B cell (primary cell): ENCODE results near the gene ADARB2. TPM values are rescaled to one million over a fixed set of nuclear protein-coding genes. Genes with fewer than 3 reads are reported as not detected.

Experiments used
- ATAC-seq: fragments of 200-7000 bp; cut with Tn5 transposase; one replicate; pipeline ENCODE4 v1.10.0; 2021; ENCODE audit warnings: low read depth, mild to moderate bottlenecking, moderate number of reproducible peaks, moderate library complexity
- CTCF ChIA-PET: fragments of 350-600 bp; sonication (Branson Sonifier 250); formaldehyde crosslinking; loops from one replicate; lab custom pipeline; 2021; ENCODE audit warnings: antibody characterized with exemption, inconsistent platforms; lab: Charles Lee
- POLR2A ChIA-PET: fragments of 350-600 bp; sonication (Branson Sonifier 250); formaldehyde crosslinking; loops from one replicate; lab custom pipeline; 2021; ENCODE audit warnings: antibody characterized with exemption; lab: Charles Lee
- DNase-seq: peaks from one replicate; pipeline ENCODE4 v3.0.0; 2013
- H2AFZ ChIP-seq: 2 replicates; pipeline ENCODE4 v1.6.1; 2012; ENCODE audit warnings: mild to moderate bottlenecking, low read depth, low read length; ENCODE audit not compliant: insufficient read depth, poor library complexity, severe bottlenecking
- H3K27ac ChIP-seq, 2 donors: 1 replicate in 1 of 2; 2 replicates in 1 of 2; pipeline ENCODE4 v1.5.1; 2012 to 2013; ENCODE audit warnings: low read length in 2 of 2, mild to moderate bottlenecking in 2 of 2, moderate library complexity in 1 of 2
- H3K27me3 ChIP-seq, 4 experiments: fragments of 200-600 bp in 1 of 4; sonication (generic) in 1 of 4; replicated peaks in 1 of 4; 1 replicate in 2 of 4; 2 replicates in 2 of 4; pipeline versions ENCODE4 v1.6.1 to v1.7.0; 2013 to 2016; ENCODE audit warnings: low read length in 3 of 4, mild to moderate bottlenecking in 2 of 4, mixed read lengths in 1 of 4, moderate library complexity in 1 of 4; ENCODE audit not compliant: insufficient read depth in 4 of 4, control insufficient read depth in 3 of 4; ENCODE audit errors: control extremely low read depth in 1 of 4
- H3K36me3 ChIP-seq, 2 experiments: replicated peaks in 1 of 2; 1 replicate in 1 of 2; 2 replicates in 1 of 2; pipeline versions ENCODE4 v1.6.1 to v1.7.1; 2013; ENCODE audit warnings: low read length in 1 of 2; ENCODE audit not compliant: insufficient read depth in 2 of 2, control insufficient read depth in 1 of 2; ENCODE audit errors: control extremely low read depth in 1 of 2, extremely low read depth in 1 of 2
- H3K4me1 ChIP-seq, 2 donors: fragments of 200-600 bp in 1 of 2; sonication (generic) in 1 of 2; 1 replicate in 1 of 2; 2 replicates in 1 of 2; pipeline versions ENCODE4 v1.5.1 to v1.6.1; 2013 to 2017; ENCODE audit warnings: low read length in 2 of 2; ENCODE audit not compliant: control insufficient read depth in 2 of 2, insufficient read depth in 2 of 2
- H3K4me2 ChIP-seq: replicated peaks from 2 replicates; pipeline ENCODE3; 2012; ENCODE audit warnings: mild to moderate bottlenecking, low read depth, low read length; ENCODE audit not compliant: poor library complexity, severe bottlenecking
- H3K4me3 ChIP-seq, 5 experiments: fragments of 200-600 bp in 1 of 5; sonication (generic) in 1 of 5; 1 replicate in 3 of 5; 2 replicates in 2 of 5; pipeline versions ENCODE4 v1.5.1 to v1.7.0; 2011 to 2016; ENCODE audit warnings: low read length in 4 of 5, mild to moderate bottlenecking in 4 of 5, low read depth in 2 of 5, control low read depth in 1 of 5, moderate library complexity in 1 of 5; ENCODE audit not compliant: insufficient read depth in 1 of 5; ENCODE audit errors: control extremely low read depth in 1 of 5, extremely low read depth in 1 of 5
- H3K79me2 ChIP-seq: fragments of 200-600 bp; sonication (generic); one replicate; pipeline ENCODE4 v1.6.0; 2016; ENCODE audit warnings: low read length; ENCODE audit not compliant: control insufficient read depth, insufficient read depth
- H3K9ac ChIP-seq: fragments of 200-600 bp; sonication (generic); 2 replicates; pipeline ENCODE4 v1.6.1; 2017; ENCODE audit warnings: mild to moderate bottlenecking, low read length, moderate library complexity
- H3K9me3 ChIP-seq, 3 donors: one replicate each; pipeline versions ENCODE4 v1.6.1 to v1.7.1; 2013; ENCODE audit warnings: low read length in 2 of 3; ENCODE audit not compliant: control insufficient read depth in 2 of 3, insufficient read depth in 1 of 3; ENCODE audit errors: control extremely low read depth in 1 of 3
- H4K20me1 ChIP-seq: 2 replicates; pipeline ENCODE4 v1.6.0; 2012; ENCODE audit warnings: mild to moderate bottlenecking, low read length; ENCODE audit not compliant: insufficient read depth, control insufficient read depth, poor library complexity, severe bottlenecking
- H3K27ac Mint-ChIP-seq: one replicate; pipeline ENCODE4 v1.8.0; 2021; ENCODE audit warnings: mixed read lengths
- H3K27me3 Mint-ChIP-seq: one replicate; pipeline ENCODE4 v1.8.0; 2021; ENCODE audit warnings: mixed read lengths
- H3K4me1 Mint-ChIP-seq: one replicate; pipeline ENCODE4 v1.8.0; 2021; ENCODE audit warnings: mixed read lengths
- H3K4me3 Mint-ChIP-seq: one replicate; pipeline ENCODE4 v1.8.0; 2021; ENCODE audit warnings: mixed read lengths
- H3K9me3 Mint-ChIP-seq: one replicate; pipeline ENCODE4 v1.8.0; 2022; ENCODE audit warnings: mixed read lengths; ENCODE audit not compliant: insufficient read depth
- EZH2 ChIP-seq: IDR thresholded peaks from 2 replicates; pipeline ENCODE4 v1.6.1; 2012; ENCODE audit warnings: borderline replicate concordance, low read depth, mild to moderate bottlenecking, moderate library complexity, low read length; ENCODE audit not compliant: insufficient read depth, poor library complexity, severe bottlenecking
- WGBS: methylation state at CpG from one replicate; pipeline ENCODE4 v1.1.5; 2013; ENCODE audit warnings: missing lambda C conversion rate; ENCODE audit not compliant: insufficient coverage; 5-methylcytosine and 5-hydroxymethylcytosine counted together
- intact Hi-C: fragments of 100-400 bp; cut with micrococcal nuclease; formaldehyde crosslinking; loops from one replicate; pipeline ENCODE4 v1.10.0; 2022
- polyA plus RNA-seq: library from polyadenylated mRNA; depleted of rRNA; stranded (reverse); fragments of >200 nt; gene quantifications from 2 replicates; pipeline ENCODE4 v1.2.3, GENCODE V29; 2012
- total RNA-seq, 2 donors: library from RNA; stranded (reverse); fragments of 120-200 nt in 1 of 2; gene quantifications; 1 replicate in 1 of 2; 2 replicates in 1 of 2; pipeline versions ENCODE4 v1.2.3 to v1.2.4, GENCODE V29; 2013 to 2022
- TF ChIP-seq, protein P1 (sequence below): fragments of 200-600 bp; IDR thresholded peaks from one replicate; pipeline ENCODE4 v1.8.0; 2022; ENCODE audit warnings: antibody characterized with exemption, mild to moderate bottlenecking

ADARB2 gene
- total and polyA plus RNA-seq, 2 donors (not counting 1 experiment from before 2014, with no cell fraction given): 0.13 to 0.96 TPM

DNA sequence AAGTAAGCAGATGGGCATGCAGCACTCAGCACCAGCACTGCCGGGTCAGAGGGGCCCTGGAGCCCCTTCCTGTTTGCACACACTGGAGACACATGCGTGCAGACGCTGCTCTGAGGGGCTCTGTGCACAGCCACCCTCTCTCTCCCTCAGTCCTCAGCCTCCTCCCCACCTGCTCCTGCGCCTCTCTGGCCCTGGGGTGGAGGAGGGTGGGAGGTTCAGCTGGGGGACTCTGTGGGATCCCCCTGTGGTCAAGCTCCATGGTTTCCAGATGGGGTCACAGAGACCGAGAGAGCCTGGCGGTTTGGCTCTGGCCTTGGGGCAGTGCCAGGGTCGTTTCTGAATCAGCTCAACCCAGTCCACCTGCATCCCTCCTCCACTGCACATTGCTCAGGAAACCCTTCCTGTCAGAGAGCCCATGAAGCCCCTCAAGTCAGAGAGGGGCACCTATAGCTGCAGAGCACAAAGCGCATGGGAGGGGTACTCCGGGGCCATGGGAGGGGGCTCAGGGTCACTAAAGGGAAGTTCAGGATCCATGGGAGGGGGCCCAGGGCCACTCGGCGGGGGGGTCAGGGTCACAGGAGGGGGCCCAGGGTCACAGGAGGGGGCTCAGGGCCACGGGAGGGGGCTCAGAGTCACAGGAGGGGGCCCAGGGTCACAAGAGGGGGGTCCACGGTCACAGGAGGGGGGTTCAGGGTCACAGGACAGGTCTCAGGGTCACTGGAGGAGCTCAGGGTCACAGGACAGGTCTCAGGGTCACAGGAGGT lies 161.7 kb downstream of the ADARB2 start:
- Histone ChIP-seq H3K27ac (no peak overlapping the region), H3K36me3 (no peaks in the 10 kb centered on the region), H3K27me3 (peaks cover 0 to 17% (median 2%) of the 10 kb centered on the region in 4 experiments), H3K9me3 (peaks cover 0 to 18% (median 0%) of the 10 kb centered on the region in 3 donors), H2AFZ (no peak overlapping the region), H3K79me2 (no peaks in the 10 kb centered on the region), H3K4me1 (peaks cover 49% of the 10 kb centered on the region in 2 donors), H3K9ac (no peak overlapping the region), H4K20me1 (no peaks in the 10 kb centered on the region), H3K4me3 (no peak overlapping the region), H3K4me2 (peak overlapping the region; percentile 48)
- H3K9me3 Mint-ChIP-seq: no peaks in the 10 kb centered on the region
- H3K27ac Mint-ChIP-seq: no peak overlapping the region
- DNase-seq (no peak), ATAC-seq (no peak)
- no peak overlapping the region for H3K4me3 Mint-ChIP-seq
- CTCF ChIA-PET: interaction anchor here (1.2 to 2.4 kb wide), 3 partner anchors 86 to 155 kb away, joined by 3 to 6 read pairs (median 3); no protein-coding TSS in a partner anchor
- POLR2A ChIA-PET: interaction anchor here (0.6 to 1.8 kb wide), 2 partner anchors 110 to 155 kb away, joined by 3 to 6 read pairs; no protein-coding TSS in a partner anchor
- peaks cover 26% of the 10 kb centered on the region for H3K27me3 Mint-ChIP-seq
- peaks cover 65% of the 10 kb centered on the region for H3K4me1 Mint-ChIP-seq
- TF ChIP-seq EZH2: no peak
- TF ChIP-seq, protein P1, sequence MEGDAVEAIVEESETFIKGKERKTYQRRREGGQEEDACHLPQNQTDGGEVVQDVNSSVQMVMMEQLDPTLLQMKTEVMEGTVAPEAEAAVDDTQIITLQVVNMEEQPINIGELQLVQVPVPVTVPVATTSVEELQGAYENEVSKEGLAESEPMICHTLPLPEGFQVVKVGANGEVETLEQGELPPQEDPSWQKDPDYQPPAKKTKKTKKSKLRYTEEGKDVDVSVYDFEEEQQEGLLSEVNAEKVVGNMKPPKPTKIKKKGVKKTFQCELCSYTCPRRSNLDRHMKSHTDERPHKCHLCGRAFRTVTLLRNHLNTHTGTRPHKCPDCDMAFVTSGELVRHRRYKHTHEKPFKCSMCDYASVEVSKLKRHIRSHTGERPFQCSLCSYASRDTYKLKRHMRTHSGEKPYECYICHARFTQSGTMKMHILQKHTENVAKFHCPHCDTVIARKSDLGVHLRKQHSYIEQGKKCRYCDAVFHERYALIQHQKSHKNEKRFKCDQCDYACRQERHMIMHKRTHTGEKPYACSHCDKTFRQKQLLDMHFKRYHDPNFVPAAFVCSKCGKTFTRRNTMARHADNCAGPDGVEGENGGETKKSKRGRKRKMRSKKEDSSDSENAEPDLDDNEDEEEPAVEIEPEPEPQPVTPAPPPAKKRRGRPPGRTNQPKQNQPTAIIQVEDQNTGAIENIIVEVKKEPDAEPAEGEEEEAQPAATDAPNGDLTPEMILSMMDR: no peak
- 28% methylated on average over 10 of the region's 13 CpGs for WGBS
- intact Hi-C loops: loop anchor here (1.0 kb wide), 1 partner anchor 87 kb away; no protein-coding TSS in a partner anchor

DNA sequence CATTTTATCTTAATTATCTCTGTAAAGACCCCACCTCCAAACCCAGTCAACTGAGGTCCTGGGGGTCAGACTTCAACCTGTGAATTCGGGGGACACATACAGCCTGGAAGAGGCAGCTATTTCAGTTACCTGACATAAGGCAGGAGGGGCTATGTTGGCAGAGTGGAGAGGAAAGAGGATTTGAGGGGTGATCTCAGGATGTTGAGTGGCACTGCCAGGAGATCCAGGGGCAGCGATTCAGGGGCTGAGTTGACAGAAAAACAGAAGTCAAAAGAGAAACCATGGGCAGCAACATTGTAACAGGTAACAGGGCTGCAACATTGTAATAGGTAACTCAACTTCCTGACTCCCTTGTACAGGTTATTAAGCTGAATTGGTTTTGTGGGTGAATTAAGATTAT lies 162.6 kb downstream of the ADARB2 start:
- Mint-ChIP-seq H3K4me1 (peaks cover 59% of the 10 kb centered on the region), H3K9me3 (no peaks in the 10 kb centered on the region), H3K27me3 (peaks cover 32% of the 10 kb centered on the region), H3K27ac (no peak overlapping the region), H3K4me3 (no peak overlapping the region)
- POLR2A ChIA-PET: no interaction called here
- Histone ChIP-seq H3K9ac (no peak overlapping the region), H3K36me3 (no peaks in the 10 kb centered on the region), H3K9me3 (peaks cover 0 to 18% (median 0%) of the 10 kb centered on the region in 3 donors), H3K27ac (no peak overlapping the region), H3K79me2 (no peaks in the 10 kb centered on the region), H3K4me3 (no peak overlapping the region), H3K4me1 (peaks cover 47 to 48% of the 10 kb centered on the region in 2 donors), H2AFZ (no peak overlapping the region), H3K27me3 (peaks cover 0 to 17% (median 2%) of the 10 kb centered on the region in 4 experiments), H4K20me1 (no peaks in the 10 kb centered on the region), H3K4me2 (no peak overlapping the region)
- no peak for TF ChIP-seq EZH2
- TF ChIP-seq, protein P1: no peak
- CTCF ChIA-PET: interaction anchor here (1.2 to 1.5 kb wide), 2 partner anchors 153 to 154 kb away, joined by 3 read pairs; no protein-coding TSS in a partner anchor
- 58% methylated on average over 2 of the region's 2 CpGs for WGBS
- ATAC-seq (no peak), DNase-seq (no peak)
- intact Hi-C loops: no loop called here
